GM21619 (cell line): ENCODE measurements around the gene NGB.

Experiments
- ATAC-seq: cut with Tn5 transposase; IDR thresholded peaks from one replicate; pipeline ENCODE4 v1.9.1; 2021; ENCODE audit not compliant: unreplicated experiment

NGB gene

GRCh38 chr14:77265561-77266335, 5.3 kb downstream of the NGB start:
- no peak for ATAC-seq

GRCh38 chr14:77265187-77265515, 5.9 kb downstream of the NGB start:
- ATAC-seq: no peak

DNA sequence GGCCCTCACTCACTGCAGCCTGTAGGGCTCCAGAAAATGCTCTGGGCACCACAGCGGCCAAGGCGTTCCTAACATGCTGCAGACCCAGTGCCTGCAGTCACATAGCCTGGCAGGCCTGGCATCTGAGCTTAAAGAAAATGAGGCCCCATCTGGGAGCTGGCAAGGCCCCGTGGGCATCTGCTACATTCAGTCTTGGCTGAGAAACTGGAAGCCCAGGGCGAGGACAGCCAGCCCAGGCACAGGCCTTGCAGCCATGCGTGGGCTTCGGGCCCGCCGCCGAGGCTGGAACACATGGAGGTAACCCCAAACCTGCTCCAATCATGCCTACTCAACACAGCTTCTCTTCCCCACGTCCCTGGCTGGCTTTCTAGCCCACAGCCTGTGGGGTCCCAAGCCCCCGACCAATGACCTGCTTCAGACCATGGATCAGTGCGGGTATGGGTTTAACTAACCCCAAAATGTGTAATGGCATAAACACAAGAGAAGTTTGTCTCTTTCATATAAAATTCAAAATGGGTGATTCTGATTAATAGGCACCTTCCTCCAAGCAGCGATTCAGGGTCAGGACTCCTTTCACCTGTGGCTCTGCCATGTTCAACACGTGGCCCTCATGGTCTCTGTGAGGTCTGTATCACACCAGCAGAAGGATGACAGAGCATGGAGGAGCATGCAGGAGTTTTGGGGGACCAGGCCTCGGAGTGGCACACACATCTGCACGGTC, 6.4 kb downstream of the NGB start:
- ATAC-seq: no peak

DNA sequence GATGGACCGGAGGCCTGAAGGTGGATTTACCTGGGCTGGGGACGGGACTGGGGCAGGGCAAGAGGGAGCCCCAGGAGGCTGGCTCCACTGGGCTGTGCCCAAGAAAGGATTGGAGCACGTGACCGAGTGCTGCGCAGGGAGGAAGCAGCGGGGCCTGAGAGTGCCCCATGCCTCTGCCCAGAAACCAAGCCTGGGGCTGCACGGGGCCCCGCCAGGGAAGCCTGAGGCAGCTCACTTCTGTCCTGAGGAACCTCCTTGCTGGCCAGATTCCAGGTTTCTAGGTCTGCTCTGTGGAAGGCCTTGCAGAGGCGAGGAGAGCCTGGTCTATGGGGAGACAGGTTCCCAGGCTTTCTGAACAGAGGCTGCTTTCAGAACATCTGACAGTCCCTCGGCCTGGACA, 10.4 kb downstream of the NGB start:
- ATAC-seq: no peak

DNA sequence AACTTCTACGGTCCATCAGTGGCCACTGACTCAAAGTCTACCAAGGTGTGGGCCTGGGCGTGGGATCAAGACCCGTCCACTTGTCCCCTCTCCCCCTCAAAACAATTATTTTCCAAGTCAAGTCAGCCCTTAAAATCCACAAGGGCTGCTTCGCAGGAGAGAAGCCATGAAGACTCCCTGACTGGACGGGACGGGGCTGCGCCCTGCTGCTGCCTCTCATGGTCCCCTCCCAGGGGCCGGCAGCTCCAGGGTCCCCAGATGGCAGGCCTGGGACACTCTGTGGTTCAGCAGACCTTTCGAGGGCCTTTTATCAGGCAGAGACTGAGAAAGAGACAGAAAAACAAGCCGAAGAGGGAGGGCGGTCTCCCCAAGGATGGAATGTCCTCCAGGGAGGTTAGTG, 10.8 kb downstream of the NGB start:
- no peak for ATAC-seq

DNA sequence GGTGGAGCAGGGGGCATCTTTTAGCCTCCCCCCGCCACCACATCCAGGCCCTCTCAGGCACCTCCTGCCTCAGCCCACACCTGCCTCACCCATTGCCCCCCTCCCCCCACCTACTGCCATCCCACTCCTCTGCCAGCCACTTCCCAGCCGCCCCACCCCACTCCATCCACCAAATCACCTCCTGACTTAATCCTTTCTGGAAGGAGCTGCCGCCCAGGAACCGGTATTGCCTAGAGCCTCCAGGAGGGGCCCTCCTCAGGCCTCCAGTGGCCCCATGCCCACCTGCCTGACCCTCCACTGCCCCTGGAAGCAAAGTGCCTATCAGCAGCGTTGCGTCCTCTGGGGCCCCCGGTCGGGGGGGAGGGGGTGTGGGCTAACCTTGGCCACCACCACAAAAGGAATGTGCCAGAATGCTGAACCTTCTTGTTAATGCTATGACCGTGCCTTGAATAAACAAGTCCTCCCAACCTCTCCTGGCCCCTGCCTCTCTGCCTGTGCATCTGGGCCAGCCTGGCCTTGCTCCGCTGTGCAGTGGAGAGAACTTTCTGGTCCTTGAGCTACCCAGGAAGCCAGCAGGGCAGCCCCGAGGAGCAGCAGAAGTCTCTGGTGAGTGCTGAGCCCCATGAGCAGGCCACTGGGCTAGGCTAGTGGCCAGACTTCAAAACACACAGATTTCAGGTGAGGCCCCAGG, 11.8 kb downstream of the NGB start:
- no peak for ATAC-seq

- no peak for ATAC-seq
Observed at GRCh38 chr14:77258566-77258965, 12.4 kb downstream of the NGB start.

DNA sequence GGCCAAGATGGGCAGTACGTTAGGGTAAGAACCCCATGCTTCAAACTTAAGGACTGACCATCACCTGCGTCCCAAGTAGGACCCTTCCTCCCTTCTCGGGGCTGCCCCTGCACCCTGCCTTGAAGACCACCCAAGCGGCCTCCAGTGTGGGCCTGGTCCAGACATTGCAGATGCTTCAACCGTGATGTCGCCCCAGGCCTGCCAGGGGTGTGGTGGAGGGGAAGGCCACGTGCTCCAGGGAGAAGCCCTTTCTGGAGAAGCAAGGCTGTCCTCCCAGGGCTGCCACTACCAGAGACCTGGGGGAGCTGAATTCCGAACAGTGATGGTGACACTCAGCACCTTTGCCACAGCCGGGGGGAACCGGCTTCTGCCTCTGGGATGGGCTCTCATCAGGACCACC, 13.3 kb downstream of the NGB start:
- ATAC-seq: no peak

DNA sequence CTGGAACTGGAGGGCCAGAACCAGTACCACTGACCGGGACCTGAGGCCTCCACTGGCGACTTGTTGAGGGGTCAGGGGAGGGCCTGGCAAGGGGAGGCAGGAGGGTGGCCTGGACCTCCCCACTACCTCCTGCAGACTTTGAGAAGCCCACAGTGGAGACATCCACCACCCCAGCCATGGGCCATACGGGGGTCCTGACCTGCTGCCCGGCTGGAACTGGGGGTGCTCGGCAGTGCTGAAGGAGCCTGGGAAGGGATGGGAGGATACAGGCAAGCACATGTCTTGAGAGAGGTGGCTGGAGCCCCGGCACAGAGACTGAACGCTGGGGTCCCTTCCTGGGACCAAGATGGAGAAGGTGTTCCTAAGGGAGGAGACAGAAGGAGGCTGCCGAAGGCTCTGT, 14.3 kb downstream of the NGB start:
- ATAC-seq: no peak

GRCh38 chr14:77253333-77254190, 17.4 kb downstream of the NGB start:
- ATAC-seq: no peak

GRCh38 chr14:77251870-77252269, 19.1 kb downstream of the NGB start:
- ATAC-seq: no peak

- no peak for ATAC-seq
Observed at GRCh38 chr14:77250927-77251326, 20.1 kb downstream of the NGB start.

DNA sequence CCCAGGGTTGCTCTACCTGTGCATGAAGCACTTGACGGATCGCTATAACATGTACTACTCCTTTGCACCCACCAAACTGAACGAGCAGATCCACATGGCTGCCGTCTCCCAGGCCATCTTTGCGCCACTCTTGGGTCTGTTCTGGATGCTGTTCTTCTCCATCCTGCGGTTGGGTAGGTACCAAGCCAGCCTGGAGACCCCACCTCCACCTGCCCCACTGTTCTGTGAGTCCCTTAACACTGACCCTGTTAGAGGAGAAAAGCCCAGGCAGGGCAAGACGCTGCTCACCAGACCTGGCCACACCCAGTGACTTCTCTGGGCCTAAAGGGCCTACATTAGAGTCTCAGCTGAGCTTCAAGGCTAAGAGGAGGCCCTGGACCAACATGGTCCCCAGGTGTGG, 21.7 kb downstream of the NGB start:
- no peak for ATAC-seq

GRCh38 chr14:77248666-77249065, 22.3 kb downstream of the NGB start:
- ATAC-seq: no peak

GRCh38 chr14:77246784-77247183, 24.2 kb downstream of the NGB start:
- no peak for ATAC-seq

DNA sequence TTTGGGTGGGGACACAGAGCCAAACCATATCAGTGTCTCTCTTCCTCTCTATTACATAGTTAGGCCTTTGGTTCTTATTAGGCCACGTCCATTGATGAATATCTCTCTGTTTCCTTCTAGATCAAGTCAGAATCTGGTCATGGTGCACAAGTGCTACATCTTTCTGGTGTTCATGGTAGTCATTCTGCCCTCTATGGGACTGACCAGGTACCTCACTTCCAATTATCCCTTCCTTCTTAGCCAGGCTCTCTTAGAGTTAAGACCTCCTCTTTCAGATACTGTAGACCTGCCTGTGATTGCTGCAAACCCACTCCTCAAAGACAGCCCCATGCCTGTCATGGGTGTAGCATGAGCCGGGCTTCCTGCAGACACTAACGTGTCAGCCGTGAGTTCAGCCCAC, 25.2 kb downstream of the NGB start:
- ATAC-seq: no peak

- ATAC-seq: no peak
Observed at GRCh38 chr14:77243853-77244252, 27.2 kb downstream of the NGB start.

GRCh38 chr14:77242752-77243151, 28.3 kb downstream of the NGB start:
- ATAC-seq: no peak

GRCh38 chr14:77241955-77242354, 29.1 kb downstream of the NGB start:
- no peak for ATAC-seq

DNA sequence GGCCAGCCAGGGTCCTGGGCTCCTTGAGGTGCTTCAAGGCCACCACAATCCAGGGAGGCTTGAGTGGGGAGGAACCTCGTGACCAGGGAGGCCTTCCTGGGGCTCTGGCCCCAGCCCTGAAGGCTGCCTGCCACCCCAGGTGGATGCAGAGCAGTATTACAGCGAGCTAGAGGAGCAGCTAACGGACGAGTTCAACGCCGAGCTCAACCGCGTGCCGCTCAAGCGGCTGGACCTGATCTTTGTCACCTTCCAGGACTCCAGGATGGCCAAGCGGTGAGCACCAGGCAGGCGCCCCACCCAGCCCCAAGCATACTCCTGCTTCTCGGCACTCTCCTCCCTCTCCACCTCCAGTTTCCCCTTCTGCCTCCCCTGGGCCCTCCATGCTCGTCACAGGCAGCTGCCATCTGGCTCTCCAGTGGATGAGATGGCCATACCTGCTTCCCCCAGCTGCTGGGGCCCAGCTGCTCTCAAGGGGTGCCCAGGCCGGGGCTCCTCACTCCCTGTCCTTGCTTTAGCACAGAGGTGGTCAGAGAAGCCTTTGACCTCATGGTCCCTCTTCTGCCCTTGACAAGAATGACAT, 30.6 kb downstream of the NGB start:
- no peak for ATAC-seq

DNA sequence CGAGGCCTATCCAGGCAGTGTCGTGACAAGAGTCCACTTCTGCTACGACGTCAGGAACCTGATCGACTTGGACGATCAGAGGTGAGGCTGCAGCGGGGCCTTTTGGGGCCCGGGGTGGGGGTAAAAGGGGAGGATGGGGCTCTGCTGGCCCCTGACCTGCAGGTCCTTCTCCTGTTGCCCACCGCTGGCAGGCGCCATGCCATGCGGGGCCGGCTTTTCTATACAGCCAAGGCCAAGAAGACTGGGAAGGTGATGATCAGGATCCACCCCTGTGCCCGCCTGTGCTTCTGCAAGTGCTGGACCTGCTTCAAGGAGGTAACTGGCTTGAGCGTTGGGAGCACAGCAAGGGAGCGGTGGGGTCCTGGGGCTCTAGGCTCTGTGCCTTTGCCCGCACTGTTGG, 31.6 kb downstream of the NGB start:
- no peak for ATAC-seq
